IPS-18a (cell line): ENCODE measurements around the gene EXOC2.
A peak's percentile ranks its signal among the peaks of the same experiment; 100 is the strongest.

ENCODE experiments used
- H3K27ac ChIP-seq: one replicate; pipeline ENCODE4 v1.5.1; 2013; ENCODE audit warnings: low read length
- H3K27me3 ChIP-seq: one replicate; pipeline ENCODE4 v1.6.1; 2013; ENCODE audit warnings: mild to moderate bottlenecking, low read length; ENCODE audit not compliant: control insufficient read depth, insufficient read depth
- H3K36me3 ChIP-seq: one replicate; pipeline ENCODE4 v1.6.1; 2013; ENCODE audit warnings: low read depth, low read length; ENCODE audit not compliant: control insufficient read depth
- H3K4me1 ChIP-seq: one replicate; pipeline ENCODE4 v1.6.1; 2013; ENCODE audit warnings: low read depth, low read length; ENCODE audit not compliant: control insufficient read depth
- H3K4me3 ChIP-seq: one replicate; pipeline ENCODE4 v1.5.1; 2013; ENCODE audit warnings: low read length
- H3K9ac ChIP-seq: one replicate; pipeline ENCODE4 v1.6.1; 2013; ENCODE audit warnings: mild to moderate bottlenecking, low read length, moderate library complexity
- H3K9me3 ChIP-seq: one replicate; pipeline ENCODE4 v1.6.1; 2013; ENCODE audit warnings: low read depth, low read length; ENCODE audit not compliant: control insufficient read depth

EXOC2 gene

DNA sequence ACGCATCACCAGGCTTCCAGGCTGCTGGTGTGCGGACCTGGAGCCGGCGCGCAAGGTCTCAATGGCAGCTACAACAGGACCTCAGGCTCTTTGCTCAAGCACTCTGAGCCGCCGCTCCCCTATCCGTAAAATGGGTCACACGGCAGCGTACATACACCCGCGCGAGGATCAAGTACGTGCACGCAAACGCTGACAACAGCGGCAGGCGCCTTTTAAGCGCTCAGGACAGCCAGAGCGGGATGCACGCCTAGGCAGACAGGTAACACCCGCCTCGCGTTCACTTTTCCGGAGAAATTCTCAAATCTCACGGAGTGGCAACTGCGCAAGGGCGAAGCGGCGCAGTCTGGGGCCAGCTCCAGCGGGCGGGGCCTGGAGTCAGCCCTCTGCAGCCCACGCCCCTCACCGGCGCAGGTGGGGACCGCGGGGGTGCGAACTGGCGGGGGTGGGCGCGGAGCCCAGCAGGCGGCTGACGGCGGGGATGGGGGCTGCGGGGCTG lies 535 bp downstream of the EXOC2 start:
- Histone ChIP-seq H3K27ac (no peak overlapping the region), H3K9ac (peak overlapping the region; percentile 63)

GRCh38 chr6:689223-689622 lies 3.7 kb downstream of the EXOC2 start:
- Histone ChIP-seq H3K9me3 (no peaks in the 10 kb centered on the region), H3K4me3 (no peak overlapping the region), H3K27ac (no peak overlapping the region), H3K9ac (no peak overlapping the region), H3K4me1 (peaks cover 30% of the 10 kb centered on the region), H3K36me3 (peaks cover 8% of the 10 kb centered on the region), H3K27me3 (no peaks in the 10 kb centered on the region)

More for the DNA sequence above, 535 bp downstream of the EXOC2 start:
- Histone ChIP-seq H3K9me3 (no peaks in the 10 kb centered on the region), H3K27me3 (no peaks in the 10 kb centered on the region), H3K36me3 (peaks cover 8% of the 10 kb centered on the region), H3K4me3 (peak overlapping the region; percentile 66), H3K4me1 (peaks cover 15% of the 10 kb centered on the region)

- Histone ChIP-seq H3K27ac (no peak overlapping the region), H3K9me3 (no peaks in the 10 kb centered on the region), H3K27me3 (no peaks in the 10 kb centered on the region)
Observed at GRCh38 chr6:686497-686896, 6.4 kb downstream of the EXOC2 start.

DNA sequence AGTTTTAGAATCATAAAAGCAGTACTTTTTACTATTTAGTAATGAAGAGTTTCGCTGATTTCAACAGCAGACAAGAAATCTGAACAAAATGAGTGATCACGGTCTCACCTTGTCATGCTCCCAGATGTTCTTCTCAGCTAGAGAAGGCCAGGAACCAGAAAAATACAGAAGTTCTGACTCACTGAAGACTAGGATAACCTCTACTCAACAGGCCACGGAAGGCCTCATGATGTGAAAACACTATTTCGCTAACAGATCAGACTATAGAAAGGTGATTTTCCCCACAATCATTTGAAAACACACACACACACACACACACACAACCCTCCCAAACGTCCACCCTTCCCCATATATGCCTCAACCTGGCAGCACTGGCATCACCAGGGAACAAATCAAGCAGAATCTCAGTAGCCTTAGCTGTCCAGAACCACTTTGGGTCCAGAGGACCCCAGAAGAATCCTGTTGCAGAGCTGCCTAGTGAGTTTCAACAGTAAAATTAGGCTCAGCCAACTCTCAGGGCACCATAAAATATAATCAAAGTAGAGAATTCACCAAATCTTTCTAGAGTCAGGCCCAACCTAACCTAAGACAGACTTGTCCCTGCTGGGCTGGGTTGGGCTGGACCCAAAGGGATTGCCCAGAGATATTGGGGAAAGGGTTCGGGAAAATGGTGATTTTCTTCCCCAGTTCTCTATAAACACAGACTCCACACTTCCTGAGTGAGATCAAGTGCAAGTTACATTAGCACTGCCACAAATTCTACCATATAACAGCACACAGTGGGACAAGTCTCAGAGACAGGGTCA lies 7.9 kb downstream of the EXOC2 start:
- Histone ChIP-seq H3K4me1 (peaks cover 60% of the 10 kb centered on the region), H3K9me3 (no peaks in the 10 kb centered on the region), H3K27me3 (no peaks in the 10 kb centered on the region), H3K36me3 (peaks cover 8% of the 10 kb centered on the region), H3K4me3 (no peak overlapping the region), H3K9ac (no peak overlapping the region), H3K27ac (peak overlapping the region; percentile 9)

More at GRCh38 chr6:686497-686896, 6.4 kb downstream of the EXOC2 start:
- Histone ChIP-seq H3K4me3 (no peak overlapping the region), H3K36me3 (peaks cover 8% of the 10 kb centered on the region), H3K9ac (no peak overlapping the region), H3K4me1 (peaks cover 50% of the 10 kb centered on the region)

- Histone ChIP-seq H3K36me3 (peaks cover 8% of the 10 kb centered on the region), H3K9me3 (no peaks in the 10 kb centered on the region), H3K4me3 (peak overlapping the region; percentile 53), H3K27me3 (no peaks in the 10 kb centered on the region), H3K4me1 (peaks cover 68% of the 10 kb centered on the region), H3K9ac (peak overlapping the region; percentile 37), H3K27ac (peak overlapping the region; percentile 43)
Observed at GRCh38 chr6:683742-684440, 9.0 kb downstream of the EXOC2 start.

GRCh38 chr6:680666-681340 lies 12.1 kb downstream of the EXOC2 start:
- Histone ChIP-seq H3K4me3 (peak overlapping the region; percentile 15), H3K27ac (peak overlapping the region; percentile 92), H3K27me3 (no peaks in the 10 kb centered on the region), H3K9me3 (no peaks in the 10 kb centered on the region), H3K36me3 (no peaks in the 10 kb centered on the region), H3K9ac (peak overlapping the region; percentile 34), H3K4me1 (peaks cover 74% of the 10 kb centered on the region)

DNA sequence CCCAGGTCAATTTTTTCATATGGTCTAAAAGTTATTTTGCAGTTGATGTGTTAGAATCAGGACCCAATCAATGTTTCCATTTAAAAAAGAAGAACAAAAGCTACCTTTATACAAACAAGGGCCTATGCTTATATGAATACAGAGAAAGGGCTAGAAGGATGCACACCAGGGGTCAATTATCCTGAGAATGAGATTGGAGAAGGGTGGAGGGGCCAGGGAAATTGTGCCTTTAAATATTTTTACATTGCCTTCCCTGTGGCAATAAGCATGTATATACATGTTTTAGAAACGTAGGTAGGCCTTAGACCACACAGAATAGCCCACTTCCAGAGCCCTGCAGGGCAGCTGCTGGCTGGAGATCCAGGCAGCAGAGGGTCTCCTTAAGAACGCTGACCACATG lies 12.7 kb downstream of the EXOC2 start:
- H3K4me3 ChIP-seq: peak overlapping the region; percentile 15
- peak overlapping the region; percentile 34 for H3K9ac ChIP-seq
- H3K9me3 ChIP-seq: no peaks in the 10 kb centered on the region
- H3K27me3 ChIP-seq: no peaks in the 10 kb centered on the region
- no peaks in the 10 kb centered on the region for H3K36me3 ChIP-seq
- H3K4me1 ChIP-seq: peaks cover 70% of the 10 kb centered on the region
- peak overlapping the region; percentile 92 for H3K27ac ChIP-seq

GRCh38 chr6:679282-679681 lies 13.7 kb downstream of the EXOC2 start:
- Histone ChIP-seq H3K4me1 (peaks cover 68% of the 10 kb centered on the region), H3K9me3 (no peaks in the 10 kb centered on the region), H3K9ac (peak overlapping the region; percentile 25), H3K27ac (peak overlapping the region; percentile 72), H3K27me3 (no peaks in the 10 kb centered on the region), H3K4me3 (no peak overlapping the region), H3K36me3 (no peaks in the 10 kb centered on the region)

DNA sequence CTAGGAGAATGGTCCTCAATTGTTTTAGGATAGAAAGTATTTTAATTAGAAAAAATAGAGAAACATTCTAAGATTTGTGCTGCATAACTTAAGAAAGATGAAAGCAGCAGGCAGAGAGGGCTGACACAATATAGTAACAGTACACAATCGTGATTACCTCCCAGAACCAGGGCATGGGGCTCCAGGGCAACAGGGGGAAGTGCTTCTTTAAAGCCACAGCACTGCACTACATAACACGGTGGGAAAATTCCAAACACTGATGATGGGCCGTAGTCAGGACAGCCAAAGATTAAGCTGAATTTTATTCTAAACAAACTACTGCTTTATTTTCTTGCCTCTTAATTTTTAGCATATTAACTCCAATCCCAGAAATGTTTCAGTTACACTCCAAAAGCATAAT lies 14.4 kb downstream of the EXOC2 start:
- Histone ChIP-seq H3K27me3 (no peaks in the 10 kb centered on the region), H3K27ac (no peak overlapping the region), H3K9ac (no peak overlapping the region), H3K36me3 (no peaks in the 10 kb centered on the region), H3K4me3 (no peak overlapping the region), H3K4me1 (peaks cover 64% of the 10 kb centered on the region), H3K9me3 (no peaks in the 10 kb centered on the region)

DNA sequence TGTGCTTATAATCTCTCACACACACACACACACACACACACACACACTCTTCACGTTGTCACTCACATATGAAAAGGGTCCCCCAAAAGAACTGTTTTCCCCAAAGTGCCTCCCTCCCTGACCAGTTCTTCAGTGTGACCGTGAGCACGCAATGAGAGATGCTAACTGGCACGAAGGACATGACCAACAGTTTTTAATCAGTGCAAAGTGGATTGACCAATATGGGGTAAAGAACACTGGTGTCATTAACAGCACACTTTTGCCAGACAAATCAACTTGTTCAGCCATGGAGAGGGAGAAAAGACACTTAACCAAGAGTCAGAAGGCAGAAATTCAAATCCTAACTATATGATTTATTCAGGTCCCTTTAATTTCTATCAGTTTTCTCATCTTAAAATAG lies 15.0 kb downstream of the EXOC2 start:
- Histone ChIP-seq H3K9ac (no peak overlapping the region), H3K4me1 (peaks cover 58% of the 10 kb centered on the region), H3K9me3 (no peaks in the 10 kb centered on the region), H3K27me3 (no peaks in the 10 kb centered on the region), H3K27ac (no peak overlapping the region), H3K36me3 (no peaks in the 10 kb centered on the region), H3K4me3 (no peak overlapping the region)

GRCh38 chr6:674956-675355 lies 18.0 kb downstream of the EXOC2 start:
- Histone ChIP-seq H3K9ac (peak overlapping the region; percentile 17), H3K4me3 (no peak overlapping the region), H3K27me3 (no peaks in the 10 kb centered on the region), H3K4me1 (peaks cover 29% of the 10 kb centered on the region), H3K9me3 (no peaks in the 10 kb centered on the region), H3K36me3 (no peaks in the 10 kb centered on the region), H3K27ac (peak overlapping the region; percentile 36)
